ENCODE measurements around the gene DBT.

Gene DBT

GRCh38 chr1:100168051-100168450 is 81.6 kb downstream of the DBT start:
- DNase-seq (ENCODE audit: low spot score) = no peak
- no peak overlapping the region for H3K27ac ChIP-seq
- TF ChIP-seq CTCF (IDR thresholded peaks at IDR 0.05) = no peak
- H3K4me3 ChIP-seq = no peak overlapping the region

GRCh38 chr1:100164702-100165101 is 84.9 kb downstream of the DBT start:
- DNase-seq (ENCODE audit: low spot score) = no peak
- H3K4me3 ChIP-seq = no peak overlapping the region
- no peak overlapping the region for H3K27ac ChIP-seq
- no peak for TF ChIP-seq CTCF (IDR thresholded peaks at IDR 0.05)

GRCh38 chr1:100164216-100164615 is 85.4 kb downstream of the DBT start:
- DNase-seq (ENCODE audit: low spot score) = no peak
- TF ChIP-seq CTCF (IDR thresholded peaks at IDR 0.05) = no peak
- H3K27ac ChIP-seq = no peak overlapping the region
- no peak overlapping the region for H3K4me3 ChIP-seq

GRCh38 chr1:100162881-100163280 is 86.8 kb downstream of the DBT start:
- no peak for DNase-seq (ENCODE audit: low spot score)
- TF ChIP-seq CTCF (IDR thresholded peaks at IDR 0.05) = no peak
- H3K4me3 ChIP-seq = no peak overlapping the region
- H3K27ac ChIP-seq = no peak overlapping the region

- DNase-seq (ENCODE audit: low spot score) = no peak
- Histone ChIP-seq H3K27ac (no peak overlapping the region), H3K4me3 (no peak overlapping the region)
- TF ChIP-seq CTCF (IDR thresholded peaks at IDR 0.05) = no peak
These were observed 97.4 kb downstream of the DBT start for GRCh38 chr1:100152271-100152670.

- H3K27ac ChIP-seq = no peak overlapping the region
- TF ChIP-seq CTCF (IDR thresholded peaks at IDR 0.05) = no peak
- H3K4me3 ChIP-seq = no peak overlapping the region
- no peak for DNase-seq (ENCODE audit: low spot score)
These were observed 98.0 kb downstream of the DBT start for GRCh38 chr1:100151679-100152078.

- TF ChIP-seq CTCF (IDR thresholded peaks at IDR 0.05) = no peak
- H3K4me3 ChIP-seq = no peak overlapping the region
- no peak overlapping the region for H3K27ac ChIP-seq
- no peak for DNase-seq (ENCODE audit: low spot score)
These were observed 101.8 kb downstream of the DBT start for GRCh38 chr1:100147875-100148274.

Measured in coronary artery (tissue), 2 donors.